BLaER1 treated with 17β-estradiol and CSF1 and Interleukin-3, amounts not matched to agents 10 nM and 100 nM (cell line): ENCODE measurements around the gene TLCD3B.

Source experiments
- H3K27ac ChIP-seq, 11 experiments: shearing (Covaris generic); formaldehyde crosslinking; 2 replicates each; pipeline ENCODE4 v1.8.1; 2022
- H3K27me3 ChIP-seq, 11 experiments: shearing (Covaris generic); formaldehyde crosslinking; 2 replicates each; pipeline ENCODE4 v1.8.1; 2022
- H3K36me3 ChIP-seq, 11 experiments: shearing (Covaris generic); formaldehyde crosslinking; 2 replicates each; pipeline ENCODE4 v1.8.1; 2022
- H3K4me1 ChIP-seq, 10 experiments: shearing (Covaris generic); formaldehyde crosslinking; 2 replicates each; pipeline ENCODE4 v1.8.1; 2022
- H3K4me2 ChIP-seq, 11 experiments: shearing (Covaris generic); formaldehyde crosslinking; 2 replicates each; pipeline ENCODE4 v1.8.1; 2022
- H3K4me3 ChIP-seq, 10 experiments: shearing (Covaris generic); formaldehyde crosslinking; 2 replicates each; pipeline ENCODE4 v1.8.1; 2022
- H3K9ac ChIP-seq, 11 experiments: shearing (Covaris generic); formaldehyde crosslinking; 2 replicates each; pipeline ENCODE4 v1.8.1; 2022
- H3K9me3 ChIP-seq, 11 experiments: shearing (Covaris generic); formaldehyde crosslinking; replicated peaks in 1 of 11; 2 replicates each; pipeline ENCODE4 v1.8.1; 2022
- H4K20me1 ChIP-seq, 11 experiments: shearing (Covaris generic); formaldehyde crosslinking; 2 replicates each; pipeline ENCODE4 v1.8.1; 2022
- Cebpa-rat ChIP-seq, 11 experiments: shearing (Covaris generic); IDR thresholded peaks; 2 replicates each; pipeline ENCODE4 v1.8.1; 2022

The TLCD3B gene

GRCh38 chr16:29993903-29994599, 37.0 kb downstream of the TLCD3B start:
- Histone ChIP-seq H3K4me1 (peaks cover 43 to 56% (median 48%) of the 10 kb centered on the region in 10 experiments), H3K27me3 (no peaks in the 10 kb centered on the region), H3K36me3 (peaks cover 44 to 65% (median 56%) of the 10 kb centered on the region in 11 experiments), H4K20me1 (peaks cover 0 to 47% (median 6%) of the 10 kb centered on the region in 11 experiments; a peak in 8 of 22 replicates), H3K9me3 (no peaks in the 10 kb centered on the region), H3K4me2 (peak overlapping the region; percentile 90 to 97 (median 94)), H3K9ac (peak overlapping the region; percentile 80 to 99 (median 93)), H3K4me3 (peak overlapping the region; percentile 72 to 95 (median 86)), H3K27ac (peak overlapping the region in 9 of 11 experiments; percentile 92 to 99 (median 97); a peak in 17 of 22 replicates)
- TF ChIP-seq Cebpa-rat (IDR thresholded peaks at IDR 0.05), result no peak

- Histone ChIP-seq H3K9me3 (no peaks in the 10 kb centered on the region), H3K9ac (peak overlapping the region; percentile 80 to 99 (median 93); a peak in 21 of 22 replicates), H3K36me3 (peaks cover 51 to 70% (median 61%) of the 10 kb centered on the region in 11 experiments), H3K4me3 (peak overlapping the region in 6 of 10 experiments; percentile 84 to 95 (median 90); a peak in 10 of 20 replicates), H3K27me3 (no peaks in the 10 kb centered on the region), H3K27ac (peak overlapping the region in 9 of 11 experiments; percentile 92 to 99 (median 97); a peak in 15 of 22 replicates), H4K20me1 (peaks cover 0 to 54% (median 12%) of the 10 kb centered on the region in 11 experiments; a peak in 11 of 22 replicates), H3K4me1 (peaks cover 39 to 49% (median 43%) of the 10 kb centered on the region in 10 experiments), H3K4me2 (peak overlapping the region; percentile 90 to 97 (median 94))
- TF ChIP-seq Cebpa-rat (IDR thresholded peaks at IDR 0.05), result no peak
Measured at GRCh38 chr16:29993191-29993902, 37.7 kb downstream of the TLCD3B start.

- TF ChIP-seq Cebpa-rat (IDR thresholded peaks at IDR 0.05), result no peak
- Histone ChIP-seq H3K4me2 (peak overlapping the region in 3 of 11 experiments; percentile 90 to 97 (median 96); a peak in 3 of 22 replicates), H3K4me1 (peaks cover 33 to 40% (median 38%) of the 10 kb centered on the region in 10 experiments), H3K36me3 (peaks cover 60 to 70% (median 66%) of the 10 kb centered on the region in 11 experiments), H3K27ac (peak overlapping the region in 1 of 11 experiments; percentile 99; a peak in 1 of 22 replicates), H3K27me3 (no peaks in the 10 kb centered on the region), H3K9me3 (no peaks in the 10 kb centered on the region), H4K20me1 (peaks cover 0 to 63% (median 12%) of the 10 kb centered on the region in 11 experiments; a peak in 12 of 22 replicates), H3K4me3 (no peak overlapping the region), H3K9ac (peak overlapping the region in 8 of 11 experiments; percentile 25 to 99 (median 90); a peak in 10 of 22 replicates)
Measured at GRCh38 chr16:29992344-29992967, 38.6 kb downstream of the TLCD3B start.

- no peak overlapping the region for H3K27ac ChIP-seq
Measured at GRCh38 chr16:29991571-29991904, 39.5 kb downstream of the TLCD3B start.

GRCh38 chr16:29990883-29991570, 40.0 kb downstream of the TLCD3B start:
- peaks cover 24 to 31% (median 28%) of the 10 kb centered on the region in 10 experiments for H3K4me1 ChIP-seq
- no peak overlapping the region for H3K27ac ChIP-seq
- H4K20me1 ChIP-seq, result peaks cover 0 to 77% (median 13%) of the 10 kb centered on the region in 11 experiments; a peak in 12 of 22 replicates
- no peaks in the 10 kb centered on the region for H3K27me3 ChIP-seq
- peak overlapping the region in 1 of 11 experiments; percentile 8; a peak in 1 of 22 replicates for H3K9ac ChIP-seq
- H3K36me3 ChIP-seq, result peaks cover 75 to 81% (median 79%) of the 10 kb centered on the region in 11 experiments
- H3K4me3 ChIP-seq, result no peak overlapping the region
- no peaks in the 10 kb centered on the region for H3K9me3 ChIP-seq
- no peak for TF ChIP-seq Cebpa-rat (IDR thresholded peaks at IDR 0.05)
- H3K4me2 ChIP-seq, result no peak overlapping the region

More at GRCh38 chr16:29991571-29991904, 39.5 kb downstream of the TLCD3B start:
- Histone ChIP-seq H3K27me3 (no peaks in the 10 kb centered on the region), H3K9me3 (no peaks in the 10 kb centered on the region), H3K4me2 (no peak overlapping the region), H4K20me1 (peaks cover 0 to 72% (median 12%) of the 10 kb centered on the region in 11 experiments; a peak in 12 of 22 replicates), H3K4me3 (no peak overlapping the region), H3K9ac (peak overlapping the region in 1 of 11 experiments; percentile 8; a peak in 2 of 22 replicates), H3K4me1 (peaks cover 24 to 31% (median 29%) of the 10 kb centered on the region in 10 experiments), H3K36me3 (peaks cover 70 to 76% (median 74%) of the 10 kb centered on the region in 11 experiments)
- TF ChIP-seq Cebpa-rat (IDR thresholded peaks at IDR 0.05), result no peak

- H3K4me1 ChIP-seq, result peaks cover 21 to 30% (median 25%) of the 10 kb centered on the region in 10 experiments
- peaks cover 85 to 91% (median 89%) of the 10 kb centered on the region in 11 experiments for H3K36me3 ChIP-seq
- H3K9ac ChIP-seq, result no peak overlapping the region
- TF ChIP-seq Cebpa-rat (IDR thresholded peaks at IDR 0.05), result no peak
- no peak overlapping the region for H3K27ac ChIP-seq
- H3K27me3 ChIP-seq, result no peaks in the 10 kb centered on the region
- no peak overlapping the region for H3K4me2 ChIP-seq
- peaks cover 0 to 87% (median 13%) of the 10 kb centered on the region in 11 experiments; a peak in 13 of 22 replicates for H4K20me1 ChIP-seq
- no peaks in the 10 kb centered on the region for H3K9me3 ChIP-seq
- no peak overlapping the region for H3K4me3 ChIP-seq
Measured at GRCh38 chr16:29990034-29990433, 41.0 kb downstream of the TLCD3B start.

GRCh38 chr16:29989111-29989858, 41.8 kb downstream of the TLCD3B start:
- H3K4me2 ChIP-seq, result no peak overlapping the region
- peaks cover 92 to 99% (median 97%) of the 10 kb centered on the region in 11 experiments for H3K36me3 ChIP-seq
- no peaks in the 10 kb centered on the region for H3K27me3 ChIP-seq
- H3K9ac ChIP-seq, result 0 out of 22 replicates have a peak overlapping the region, but pooled peaks of 4 of the 11 experiments have one; percentile 1 to 24 (median 12)
- peaks cover 0 to 90% (median 13%) of the 10 kb centered on the region in 11 experiments; a peak in 13 of 22 replicates for H4K20me1 ChIP-seq
- peaks cover 13 to 23% (median 17%) of the 10 kb centered on the region in 10 experiments for H3K4me1 ChIP-seq
- no peak overlapping the region for H3K4me3 ChIP-seq
- no peak for TF ChIP-seq Cebpa-rat (IDR thresholded peaks at IDR 0.05)
- no peaks in the 10 kb centered on the region for H3K9me3 ChIP-seq
- H3K27ac ChIP-seq, result no peak overlapping the region
